ENCODE results near the gene PRRG4. TPM values are rescaled to one million over a fixed set of nuclear protein-coding genes. Genes with fewer than 3 reads are reported as not detected.
A peak's percentile ranks its signal among the peaks of the same experiment; 100 is the strongest.

The PRRG4 gene
- total RNA-seq, 1 experiment from 2014 or later = 0.87 TPM

DNA sequence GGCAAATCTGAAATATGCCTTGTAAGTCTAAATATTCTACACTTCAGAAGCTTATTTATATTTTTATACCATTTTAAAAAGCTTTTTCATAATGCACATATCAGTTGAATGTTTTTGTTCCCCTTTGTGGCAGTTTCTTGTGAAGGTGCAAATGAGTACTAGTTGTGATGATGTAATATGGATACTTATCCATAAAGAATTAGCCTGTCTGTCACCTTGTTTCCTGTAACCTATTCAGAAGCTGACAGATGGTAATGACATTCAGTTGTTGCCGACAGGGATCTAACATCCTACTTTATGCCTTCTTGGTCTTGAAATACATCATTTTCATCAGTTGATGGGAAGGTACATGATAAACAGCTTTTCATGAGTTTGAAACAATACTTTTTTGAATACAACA lies 65.7 kb downstream of the PRRG4 start:
- no peak for ATAC-seq
- H3K4me3 Mint-ChIP-seq = peak overlapping the region; percentile 89

DNA sequence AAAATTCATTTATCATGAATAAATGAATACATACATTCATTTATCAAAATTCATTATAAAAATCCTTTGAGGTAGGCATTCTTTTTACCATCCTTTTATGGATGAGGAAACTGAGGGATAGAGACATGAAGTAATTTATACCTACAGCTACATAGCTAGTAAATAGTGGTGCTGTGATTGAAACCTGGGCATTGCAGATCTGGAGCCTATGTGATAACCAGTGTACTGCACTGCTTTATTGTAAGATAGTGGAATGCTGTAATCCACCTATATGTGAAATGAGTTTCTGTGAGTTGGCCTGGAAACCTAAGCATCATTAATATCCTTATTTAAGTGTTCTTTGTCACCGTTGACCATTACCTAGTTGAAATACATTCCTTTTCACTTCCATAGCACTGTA lies 67.4 kb downstream of the PRRG4 start:
- CTCF ChIA-PET = no interaction called here
- Mint-ChIP-seq H3K27ac (peak overlapping the region; percentile 54), H3K4me3 (0 out of 2 replicates have a peak overlapping the region, but pooled peaks have one; percentile 2), H3K9me3 (no peaks in the 10 kb centered on the region), H3K27me3 (ENCODE audit: low read depth) (no peaks in the 10 kb centered on the region), H3K36me3 (peaks cover 24% of the 10 kb centered on the region), H3K4me1 (peaks cover 64% of the 10 kb centered on the region)
- ATAC-seq (no peak), DNase-seq (ENCODE audit: low spot score) (no peak)
- POLR2A ChIA-PET = no interaction called here
- TF ChIP-seq, protein P1, sequence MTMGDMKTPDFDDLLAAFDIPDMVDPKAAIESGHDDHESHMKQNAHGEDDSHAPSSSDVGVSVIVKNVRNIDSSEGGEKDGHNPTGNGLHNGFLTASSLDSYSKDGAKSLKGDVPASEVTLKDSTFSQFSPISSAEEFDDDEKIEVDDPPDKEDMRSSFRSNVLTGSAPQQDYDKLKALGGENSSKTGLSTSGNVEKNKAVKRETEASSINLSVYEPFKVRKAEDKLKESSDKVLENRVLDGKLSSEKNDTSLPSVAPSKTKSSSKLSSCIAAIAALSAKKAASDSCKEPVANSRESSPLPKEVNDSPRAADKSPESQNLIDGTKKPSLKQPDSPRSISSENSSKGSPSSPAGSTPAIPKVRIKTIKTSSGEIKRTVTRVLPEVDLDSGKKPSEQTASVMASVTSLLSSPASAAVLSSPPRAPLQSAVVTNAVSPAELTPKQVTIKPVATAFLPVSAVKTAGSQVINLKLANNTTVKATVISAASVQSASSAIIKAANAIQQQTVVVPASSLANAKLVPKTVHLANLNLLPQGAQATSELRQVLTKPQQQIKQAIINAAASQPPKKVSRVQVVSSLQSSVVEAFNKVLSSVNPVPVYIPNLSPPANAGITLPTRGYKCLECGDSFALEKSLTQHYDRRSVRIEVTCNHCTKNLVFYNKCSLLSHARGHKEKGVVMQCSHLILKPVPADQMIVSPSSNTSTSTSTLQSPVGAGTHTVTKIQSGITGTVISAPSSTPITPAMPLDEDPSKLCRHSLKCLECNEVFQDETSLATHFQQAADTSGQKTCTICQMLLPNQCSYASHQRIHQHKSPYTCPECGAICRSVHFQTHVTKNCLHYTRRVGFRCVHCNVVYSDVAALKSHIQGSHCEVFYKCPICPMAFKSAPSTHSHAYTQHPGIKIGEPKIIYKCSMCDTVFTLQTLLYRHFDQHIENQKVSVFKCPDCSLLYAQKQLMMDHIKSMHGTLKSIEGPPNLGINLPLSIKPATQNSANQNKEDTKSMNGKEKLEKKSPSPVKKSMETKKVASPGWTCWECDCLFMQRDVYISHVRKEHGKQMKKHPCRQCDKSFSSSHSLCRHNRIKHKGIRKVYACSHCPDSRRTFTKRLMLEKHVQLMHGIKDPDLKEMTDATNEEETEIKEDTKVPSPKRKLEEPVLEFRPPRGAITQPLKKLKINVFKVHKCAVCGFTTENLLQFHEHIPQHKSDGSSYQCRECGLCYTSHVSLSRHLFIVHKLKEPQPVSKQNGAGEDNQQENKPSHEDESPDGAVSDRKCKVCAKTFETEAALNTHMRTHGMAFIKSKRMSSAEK (CRISPR knock-in tag; IDR thresholded peaks at IDR 0.05; ENCODE audit: borderline replicate concordance) = no peak
- TF ChIP-seq GTF2I (CRISPR knock-in tag; conservative IDR thresholded peaks at IDR 0.05) = no peak
- TF ChIP-seq, protein P2, sequence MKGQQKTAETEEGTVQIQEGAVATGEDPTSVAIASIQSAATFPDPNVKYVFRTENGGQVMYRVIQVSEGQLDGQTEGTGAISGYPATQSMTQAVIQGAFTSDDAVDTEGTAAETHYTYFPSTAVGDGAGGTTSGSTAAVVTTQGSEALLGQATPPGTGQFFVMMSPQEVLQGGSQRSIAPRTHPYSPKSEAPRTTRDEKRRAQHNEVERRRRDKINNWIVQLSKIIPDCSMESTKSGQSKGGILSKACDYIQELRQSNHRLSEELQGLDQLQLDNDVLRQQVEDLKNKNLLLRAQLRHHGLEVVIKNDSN (CRISPR knock-in tag; IDR thresholded peaks at IDR 0.05) = no peak
- TF ChIP-seq, protein P3, sequence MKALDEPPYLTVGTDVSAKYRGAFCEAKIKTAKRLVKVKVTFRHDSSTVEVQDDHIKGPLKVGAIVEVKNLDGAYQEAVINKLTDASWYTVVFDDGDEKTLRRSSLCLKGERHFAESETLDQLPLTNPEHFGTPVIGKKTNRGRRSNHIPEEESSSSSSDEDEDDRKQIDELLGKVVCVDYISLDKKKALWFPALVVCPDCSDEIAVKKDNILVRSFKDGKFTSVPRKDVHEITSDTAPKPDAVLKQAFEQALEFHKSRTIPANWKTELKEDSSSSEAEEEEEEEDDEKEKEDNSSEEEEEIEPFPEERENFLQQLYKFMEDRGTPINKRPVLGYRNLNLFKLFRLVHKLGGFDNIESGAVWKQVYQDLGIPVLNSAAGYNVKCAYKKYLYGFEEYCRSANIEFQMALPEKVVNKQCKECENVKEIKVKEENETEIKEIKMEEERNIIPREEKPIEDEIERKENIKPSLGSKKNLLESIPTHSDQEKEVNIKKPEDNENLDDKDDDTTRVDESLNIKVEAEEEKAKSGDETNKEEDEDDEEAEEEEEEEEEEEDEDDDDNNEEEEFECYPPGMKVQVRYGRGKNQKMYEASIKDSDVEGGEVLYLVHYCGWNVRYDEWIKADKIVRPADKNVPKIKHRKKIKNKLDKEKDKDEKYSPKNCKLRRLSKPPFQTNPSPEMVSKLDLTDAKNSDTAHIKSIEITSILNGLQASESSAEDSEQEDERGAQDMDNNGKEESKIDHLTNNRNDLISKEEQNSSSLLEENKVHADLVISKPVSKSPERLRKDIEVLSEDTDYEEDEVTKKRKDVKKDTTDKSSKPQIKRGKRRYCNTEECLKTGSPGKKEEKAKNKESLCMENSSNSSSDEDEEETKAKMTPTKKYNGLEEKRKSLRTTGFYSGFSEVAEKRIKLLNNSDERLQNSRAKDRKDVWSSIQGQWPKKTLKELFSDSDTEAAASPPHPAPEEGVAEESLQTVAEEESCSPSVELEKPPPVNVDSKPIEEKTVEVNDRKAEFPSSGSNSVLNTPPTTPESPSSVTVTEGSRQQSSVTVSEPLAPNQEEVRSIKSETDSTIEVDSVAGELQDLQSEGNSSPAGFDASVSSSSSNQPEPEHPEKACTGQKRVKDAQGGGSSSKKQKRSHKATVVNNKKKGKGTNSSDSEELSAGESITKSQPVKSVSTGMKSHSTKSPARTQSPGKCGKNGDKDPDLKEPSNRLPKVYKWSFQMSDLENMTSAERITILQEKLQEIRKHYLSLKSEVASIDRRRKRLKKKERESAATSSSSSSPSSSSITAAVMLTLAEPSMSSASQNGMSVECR (CRISPR knock-in tag; IDR thresholded peaks at IDR 0.05; ENCODE audit: borderline replicate concordance) = no peak
- TF ChIP-seq, protein P4, sequence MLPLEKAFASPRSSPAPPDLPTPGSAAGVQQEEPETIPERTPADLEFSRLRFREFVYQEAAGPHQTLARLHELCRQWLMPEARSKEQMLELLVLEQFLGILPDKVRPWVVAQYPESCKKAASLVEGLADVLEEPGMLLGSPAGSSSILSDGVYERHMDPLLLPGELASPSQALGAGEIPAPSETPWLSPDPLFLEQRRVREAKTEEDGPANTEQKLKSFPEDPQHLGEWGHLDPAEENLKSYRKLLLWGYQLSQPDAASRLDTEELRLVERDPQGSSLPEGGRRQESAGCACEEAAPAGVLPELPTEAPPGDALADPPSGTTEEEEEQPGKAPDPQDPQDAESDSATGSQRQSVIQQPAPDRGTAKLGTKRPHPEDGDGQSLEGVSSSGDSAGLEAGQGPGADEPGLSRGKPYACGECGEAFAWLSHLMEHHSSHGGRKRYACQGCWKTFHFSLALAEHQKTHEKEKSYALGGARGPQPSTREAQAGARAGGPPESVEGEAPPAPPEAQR (CRISPR knock-in tag; IDR thresholded peaks at IDR 0.05) = no peak
- no peak for TF ChIP-seq ZNF219 (CRISPR knock-in tag; IDR thresholded peaks at IDR 0.05; ENCODE audit: borderline replicate concordance)

More for the DNA sequence above, 65.7 kb downstream of the PRRG4 start:
- Mint-ChIP-seq H3K36me3 (peaks cover 24% of the 10 kb centered on the region), H3K27ac (peak overlapping the region; percentile 73; the same call in 1 of the 2 replicates), H3K9me3 (no peaks in the 10 kb centered on the region), H3K4me1 (peaks cover 61% of the 10 kb centered on the region), H3K27me3 (ENCODE audit: low read depth) (no peaks in the 10 kb centered on the region)
- DNase-seq (ENCODE audit: low spot score) = no peak
- ChIA-PET POLR2A (interaction anchor here (0.6 kb wide), 1 partner anchor 104 kb away, joined by 3 read pairs; no protein-coding TSS in a partner anchor), CTCF (interaction anchor here (1.2 kb wide), 1 partner anchor 170 kb away, joined by 3 read pairs; no protein-coding TSS in a partner anchor)
- TF ChIP-seq, protein P5, sequence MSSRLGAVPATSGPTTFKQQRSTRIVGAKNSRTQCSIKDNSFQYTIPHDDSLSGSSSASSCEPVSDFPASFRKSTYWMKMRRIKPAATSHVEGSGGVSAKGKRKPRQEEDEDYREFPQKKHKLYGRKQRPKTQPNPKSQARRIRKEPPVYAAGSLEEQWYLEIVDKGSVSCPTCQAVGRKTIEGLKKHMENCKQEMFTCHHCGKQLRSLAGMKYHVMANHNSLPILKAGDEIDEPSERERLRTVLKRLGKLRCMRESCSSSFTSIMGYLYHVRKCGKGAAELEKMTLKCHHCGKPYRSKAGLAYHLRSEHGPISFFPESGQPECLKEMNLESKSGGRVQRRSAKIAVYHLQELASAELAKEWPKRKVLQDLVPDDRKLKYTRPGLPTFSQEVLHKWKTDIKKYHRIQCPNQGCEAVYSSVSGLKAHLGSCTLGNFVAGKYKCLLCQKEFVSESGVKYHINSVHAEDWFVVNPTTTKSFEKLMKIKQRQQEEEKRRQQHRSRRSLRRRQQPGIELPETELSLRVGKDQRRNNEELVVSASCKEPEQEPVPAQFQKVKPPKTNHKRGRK (CRISPR knock-in tag; IDR thresholded peaks at IDR 0.05; ENCODE audit: borderline replicate concordance) = no peak
- TF ChIP-seq, protein P6, sequence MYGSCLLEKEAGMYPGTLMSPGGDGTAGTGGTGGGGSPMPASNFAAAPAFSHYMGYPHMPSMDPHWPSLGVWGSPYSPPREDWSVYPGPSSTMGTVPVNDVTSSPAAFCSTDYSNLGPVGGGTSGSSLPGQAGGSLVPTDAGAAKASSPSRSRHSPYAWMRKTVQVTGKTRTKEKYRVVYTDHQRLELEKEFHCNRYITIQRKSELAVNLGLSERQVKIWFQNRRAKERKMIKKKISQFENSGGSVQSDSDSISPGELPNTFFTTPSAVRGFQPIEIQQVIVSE (CRISPR knock-in tag; IDR thresholded peaks at IDR 0.05; ENCODE audit: borderline replicate concordance) = no peak
- TF ChIP-seq ZNF317 (CRISPR knock-in tag; IDR thresholded peaks at IDR 0.05; ENCODE audit: borderline replicate concordance, low read depth) (no peak), NFATC4 (CRISPR knock-in tag; IDR thresholded peaks at IDR 0.05) (no peak), RELA (CRISPR knock-in tag; IDR thresholded peaks at IDR 0.05; ENCODE audit: borderline replicate concordance) (no peak), JUN (CRISPR knock-in tag; IDR thresholded peaks at IDR 0.05) (no peak), ZNF138 (CRISPR knock-in tag; conservative IDR thresholded peaks at IDR 0.05) (no peak), GABPB1 (CRISPR knock-in tag; IDR thresholded peaks at IDR 0.05) (no peak), JAZF1 (CRISPR knock-in tag; IDR thresholded peaks at IDR 0.05) (no peak), TEAD4 (CRISPR knock-in tag; IDR thresholded peaks at IDR 0.05) (no peak), NR2C2 (CRISPR knock-in tag; IDR thresholded peaks at IDR 0.05) (no peak)
- TF ChIP-seq, protein P7, sequence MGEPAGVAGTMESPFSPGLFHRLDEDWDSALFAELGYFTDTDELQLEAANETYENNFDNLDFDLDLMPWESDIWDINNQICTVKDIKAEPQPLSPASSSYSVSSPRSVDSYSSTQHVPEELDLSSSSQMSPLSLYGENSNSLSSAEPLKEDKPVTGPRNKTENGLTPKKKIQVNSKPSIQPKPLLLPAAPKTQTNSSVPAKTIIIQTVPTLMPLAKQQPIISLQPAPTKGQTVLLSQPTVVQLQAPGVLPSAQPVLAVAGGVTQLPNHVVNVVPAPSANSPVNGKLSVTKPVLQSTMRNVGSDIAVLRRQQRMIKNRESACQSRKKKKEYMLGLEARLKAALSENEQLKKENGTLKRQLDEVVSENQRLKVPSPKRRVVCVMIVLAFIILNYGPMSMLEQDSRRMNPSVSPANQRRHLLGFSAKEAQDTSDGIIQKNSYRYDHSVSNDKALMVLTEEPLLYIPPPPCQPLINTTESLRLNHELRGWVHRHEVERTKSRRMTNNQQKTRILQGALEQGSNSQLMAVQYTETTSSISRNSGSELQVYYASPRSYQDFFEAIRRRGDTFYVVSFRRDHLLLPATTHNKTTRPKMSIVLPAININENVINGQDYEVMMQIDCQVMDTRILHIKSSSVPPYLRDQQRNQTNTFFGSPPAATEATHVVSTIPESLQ (CRISPR knock-in tag; IDR thresholded peaks at IDR 0.05) = no peak
- TF ChIP-seq, protein P4 (CRISPR knock-in tag; IDR thresholded peaks at IDR 0.05) = no peak
- TF ChIP-seq, protein P8, sequence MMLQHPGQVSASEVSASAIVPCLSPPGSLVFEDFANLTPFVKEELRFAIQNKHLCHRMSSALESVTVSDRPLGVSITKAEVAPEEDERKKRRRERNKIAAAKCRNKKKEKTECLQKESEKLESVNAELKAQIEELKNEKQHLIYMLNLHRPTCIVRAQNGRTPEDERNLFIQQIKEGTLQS (CRISPR knock-in tag; conservative IDR thresholded peaks at IDR 0.05) = no peak
